Pulmonary artery endothelial cell (primary cell): ENCODE data around the gene COL23A1. TPM values are rescaled to one million over a fixed set of nuclear protein-coding genes. Genes with fewer than 3 reads are reported as not detected.

Experiments
- DNase-seq: peaks from one replicate; pipeline ENCODE4 v3.0.0-alpha.2; 2011; ENCODE audit warnings: low read depth, low spot score
- total RNA-seq: library from RNA; depleted of rRNA; stranded (reverse); fragments of >200 nt; gene quantifications from 2 replicates; pipeline ENCODE4 v1.2.3, GENCODE V29; 2014

The COL23A1 gene
- total RNA-seq, 1 donor from 2014 or later, result not detected

DNA sequence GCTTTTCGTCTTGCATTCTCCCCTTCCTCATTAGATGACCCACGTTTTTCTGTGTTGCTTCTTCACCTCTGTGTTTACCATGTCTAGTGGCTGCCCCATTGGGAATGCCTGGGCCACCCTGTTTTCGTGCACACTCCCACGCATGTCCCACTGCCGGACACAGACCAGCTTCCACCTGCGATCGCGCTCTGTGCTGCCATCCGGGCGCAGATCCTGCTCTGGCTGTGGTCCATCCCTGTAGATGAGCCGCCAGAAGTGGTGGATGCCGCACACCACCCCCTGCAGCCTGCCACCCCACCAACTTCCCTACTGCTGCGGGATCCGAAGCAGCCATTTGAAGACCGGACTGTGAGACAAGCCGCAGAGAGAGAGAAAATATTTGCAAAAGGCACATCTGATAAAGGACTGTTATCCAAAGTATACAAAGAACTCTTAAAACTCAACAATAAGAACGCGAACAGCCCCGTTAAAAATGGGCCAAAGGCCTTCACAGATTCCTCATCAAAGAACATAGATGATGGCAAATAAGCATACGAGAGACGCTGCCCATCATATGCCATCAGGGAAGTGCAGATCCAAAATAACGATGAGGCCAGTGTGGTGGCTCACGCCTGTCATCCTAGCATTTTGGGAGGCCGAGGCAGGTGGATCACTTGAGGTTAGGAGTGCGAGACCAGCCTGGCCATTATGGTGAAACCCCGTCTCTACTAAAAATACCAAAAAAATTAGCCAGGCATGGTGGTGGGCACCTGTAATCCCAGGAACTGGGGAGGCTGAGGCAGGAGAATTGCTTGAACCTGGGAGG, 163.7 kb downstream of the COL23A1 start:
- no peak for DNase-seq

DNA sequence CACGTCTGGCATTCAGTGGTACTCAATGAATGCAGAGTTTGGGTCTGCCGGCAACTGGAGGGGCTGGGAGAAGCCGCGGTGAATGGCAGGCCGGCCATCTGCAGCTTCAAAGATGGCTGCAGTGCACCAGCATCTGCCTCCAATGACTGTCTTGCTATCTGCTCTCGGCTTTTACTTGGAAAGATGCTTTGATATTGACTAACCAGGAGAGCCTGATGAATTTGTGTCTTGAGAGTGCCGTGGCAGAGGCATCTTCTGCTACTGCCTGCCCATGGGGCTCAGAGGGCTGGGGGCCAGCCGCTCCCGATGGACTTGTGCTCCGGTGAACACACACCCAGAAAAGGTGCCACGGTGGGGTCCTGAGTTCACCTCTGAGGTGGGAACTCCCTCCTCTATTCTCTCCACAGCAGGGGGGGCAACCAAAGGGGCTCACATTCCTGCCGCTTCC, 164.5 kb downstream of the COL23A1 start:
- DNase-seq, result no peak

DNA sequence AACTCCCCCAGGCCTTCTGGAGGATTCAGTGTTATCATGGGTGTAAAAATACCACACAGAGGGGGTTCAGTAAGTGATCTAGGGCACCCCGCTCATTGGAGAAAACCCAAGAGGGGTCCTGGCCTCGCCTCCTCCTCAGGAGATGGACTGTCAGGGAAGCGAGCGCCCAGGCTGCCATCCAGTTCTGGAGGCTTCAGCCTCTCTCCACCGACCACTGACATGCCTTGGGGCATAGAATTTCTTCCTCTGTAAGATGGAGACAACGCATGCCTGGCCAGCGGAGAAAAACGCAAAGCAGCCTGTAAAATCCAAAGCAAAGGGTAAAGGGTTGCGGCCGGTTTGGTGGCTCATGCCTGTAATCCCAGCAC, 165.4 kb downstream of the COL23A1 start:
- no peak for DNase-seq

DNA sequence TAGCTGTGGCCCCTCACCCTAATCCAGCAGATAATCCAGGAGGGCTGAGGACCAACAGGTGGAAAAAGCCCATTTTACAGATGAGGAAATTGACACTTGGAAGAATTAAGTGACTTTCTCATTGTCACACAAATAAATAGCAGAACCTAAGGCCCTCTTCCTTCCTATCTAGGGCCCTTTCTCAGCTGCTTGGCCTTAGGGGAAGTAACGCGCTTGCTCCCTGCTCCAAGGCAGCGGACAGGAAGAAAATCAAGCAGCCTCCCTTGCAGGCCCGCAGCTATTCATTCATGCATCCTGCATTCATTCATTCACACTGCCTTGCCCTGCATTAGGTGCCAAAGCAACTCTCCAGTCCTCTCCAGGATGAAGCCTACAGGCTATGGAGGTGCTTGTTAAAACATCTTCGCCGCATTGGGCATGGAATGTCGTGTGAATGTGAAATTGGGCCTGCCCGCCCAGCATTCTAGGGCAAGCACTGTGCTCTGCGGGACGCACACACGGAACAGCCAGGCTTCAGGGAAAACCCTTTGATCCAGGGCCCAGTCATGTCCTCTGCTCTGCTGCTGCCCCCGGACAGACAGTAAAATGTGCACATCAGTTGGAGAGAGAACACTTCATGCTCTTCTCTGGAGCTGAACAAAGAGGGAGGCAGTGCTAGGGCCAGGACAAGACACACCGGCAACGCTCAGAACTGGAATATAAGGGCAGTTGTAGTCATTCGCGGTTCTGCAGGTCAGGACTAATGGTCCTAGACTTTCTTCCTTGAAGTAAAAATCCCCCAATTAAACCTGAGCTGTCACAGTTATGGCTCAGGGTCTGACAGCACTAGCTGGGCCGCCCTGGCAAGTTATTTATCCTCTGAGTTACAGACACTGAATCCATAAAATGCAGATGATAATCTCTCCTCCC, 166.0 kb downstream of the COL23A1 start:
- no peak for DNase-seq

DNA sequence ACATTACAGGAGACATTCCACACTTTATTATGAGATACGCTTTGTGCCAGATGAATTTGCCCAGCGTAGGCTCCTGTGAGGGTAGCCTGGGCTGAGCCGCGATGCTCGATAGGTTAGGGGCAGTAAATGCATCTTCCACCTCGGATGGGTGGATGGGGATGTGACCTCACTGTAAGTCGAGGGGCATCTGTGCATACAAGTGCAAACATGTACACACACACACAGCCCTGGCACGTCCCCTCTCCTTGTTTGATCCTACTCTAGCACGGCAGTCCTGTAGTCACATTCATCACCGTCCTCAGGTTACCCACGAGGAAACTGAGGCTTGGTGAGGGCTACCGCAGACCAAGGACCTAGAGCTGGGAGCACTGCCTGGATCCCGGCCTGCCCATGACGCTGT, 166.8 kb downstream of the COL23A1 start:
- DNase-seq, result no peak

DNA sequence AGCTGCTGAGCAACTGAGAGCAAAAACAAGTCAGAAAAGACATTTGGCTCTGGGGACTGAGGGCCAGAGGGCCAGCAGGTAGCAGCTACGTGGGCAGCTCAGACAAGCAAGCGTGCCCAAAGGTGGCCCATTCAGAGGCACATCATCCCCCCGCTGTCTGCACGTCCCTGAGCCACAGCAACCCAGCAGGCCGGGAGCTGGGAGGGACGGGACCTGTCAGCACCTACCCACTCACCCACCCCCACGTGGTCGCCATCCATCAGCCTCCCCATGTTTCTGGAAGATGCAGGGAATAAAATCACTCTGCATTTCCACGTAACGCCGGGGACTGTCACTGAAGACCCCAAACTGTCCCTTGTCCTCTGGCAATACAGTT, 167.8 kb downstream of the COL23A1 start:
- no peak for DNase-seq

DNA sequence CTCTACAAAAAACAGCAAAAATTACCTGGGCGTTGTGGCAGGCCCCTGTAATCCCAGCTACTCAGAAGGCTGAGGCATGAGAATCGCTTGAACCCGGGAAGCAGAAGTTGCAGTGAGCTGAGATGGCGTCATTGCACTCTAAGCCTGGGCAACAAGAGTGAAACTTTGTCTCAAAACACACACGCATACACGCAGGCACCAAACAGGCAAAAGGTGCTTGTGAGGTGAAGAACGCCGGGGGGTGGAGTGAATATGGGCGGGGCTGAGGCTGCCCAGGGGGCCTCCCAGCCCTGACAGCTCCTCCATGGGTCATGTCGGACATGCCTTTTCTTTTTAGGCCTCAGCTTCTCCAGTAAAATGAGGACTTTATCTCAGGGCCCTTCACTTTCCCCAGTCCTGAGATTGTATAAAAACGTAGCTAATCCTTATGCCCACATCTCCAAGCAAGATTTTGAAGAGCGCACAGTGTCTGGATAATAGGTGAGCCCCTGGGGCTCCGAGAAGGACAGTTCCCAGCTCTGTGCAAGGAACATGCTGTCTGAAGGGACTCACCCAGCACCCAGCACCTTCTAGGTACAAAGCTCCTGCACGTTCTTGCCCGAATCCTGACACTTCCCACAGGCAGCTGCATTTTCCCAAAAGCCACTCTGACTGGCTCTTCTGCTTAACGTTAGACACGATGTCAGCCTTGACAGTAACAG, 168.3 kb downstream of the COL23A1 start:
- DNase-seq, result no peak

DNA sequence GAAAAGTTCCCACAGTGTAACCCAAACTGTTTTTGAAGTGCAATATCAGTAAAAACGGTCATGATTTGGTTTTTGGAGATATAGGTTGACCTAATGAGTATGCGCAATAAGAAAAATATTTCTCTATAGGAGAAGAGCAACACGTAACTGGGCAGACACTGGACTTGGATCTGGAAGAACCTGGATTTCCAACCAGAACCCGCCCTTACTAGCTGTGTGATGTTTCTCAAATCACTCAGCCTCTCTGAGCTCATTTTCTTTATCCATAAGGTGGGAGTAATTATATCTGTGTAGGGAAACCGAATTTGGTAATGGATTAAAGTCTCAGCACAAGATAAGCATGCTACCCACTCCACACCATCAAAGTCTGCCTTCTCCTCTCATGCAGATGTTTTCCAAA, 169.1 kb downstream of the COL23A1 start:
- DNase-seq, result no peak

DNA sequence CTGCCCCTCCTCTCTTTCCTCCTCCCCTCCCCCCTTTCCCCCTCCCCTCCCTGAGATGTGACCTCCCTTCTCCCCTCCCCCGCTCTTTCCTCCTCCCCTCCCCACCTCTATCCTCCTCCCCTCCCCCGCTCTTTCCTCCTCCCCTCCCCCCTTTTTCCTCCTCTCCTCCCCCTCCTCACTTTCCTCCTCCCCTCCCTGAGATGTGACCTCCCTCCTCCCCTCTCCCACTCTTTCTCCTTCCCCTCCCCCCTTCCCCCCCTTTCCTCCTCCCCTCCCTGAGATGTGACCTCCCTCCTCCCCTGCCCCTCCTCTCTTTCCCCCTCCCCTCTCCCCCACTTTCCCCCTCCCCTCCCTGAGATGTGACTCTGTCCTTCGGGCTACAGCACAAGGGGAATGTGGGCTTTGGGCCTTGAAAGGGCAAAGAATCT, 169.8 kb downstream of the COL23A1 start:
- DNase-seq, result no peak

DNA sequence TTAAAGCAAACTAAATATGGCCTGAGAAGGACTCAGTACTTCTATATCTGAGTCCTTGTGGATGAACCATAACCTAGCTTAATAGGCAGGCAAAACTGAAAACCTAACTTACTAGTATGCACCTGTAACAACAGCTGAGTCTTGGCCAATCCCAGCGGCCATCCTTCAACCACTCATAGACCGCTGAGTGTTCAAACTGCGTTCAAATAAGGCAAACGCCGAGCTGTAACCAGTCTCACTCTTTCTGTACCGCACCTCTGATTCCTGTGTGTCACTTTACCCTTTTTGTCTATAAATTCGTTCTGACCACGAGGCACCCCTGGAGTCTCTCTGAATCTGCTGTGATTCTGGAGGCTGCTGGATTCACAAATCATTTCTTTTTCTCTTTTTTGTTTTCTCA, 170.5 kb downstream of the COL23A1 start:
- no peak for DNase-seq

DNA sequence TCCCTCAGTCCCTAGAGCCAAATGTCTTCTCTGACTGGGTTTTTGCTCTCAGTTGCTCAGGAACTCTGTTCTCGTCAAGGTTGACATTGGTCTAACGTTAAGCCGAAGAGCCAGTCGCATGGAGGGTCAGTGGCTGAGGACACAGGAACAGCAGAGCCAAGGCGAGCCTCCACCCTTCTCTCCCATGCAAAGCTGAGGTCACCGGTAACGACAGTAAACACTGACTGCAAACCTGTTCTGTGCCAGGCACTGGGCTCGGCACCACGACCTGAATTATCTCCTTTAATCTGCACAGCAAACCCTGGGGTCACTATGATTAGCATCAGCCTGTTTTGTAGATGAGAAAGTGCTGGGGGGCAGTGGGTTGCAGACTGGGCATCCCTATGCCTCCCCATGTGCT, 171.0 kb downstream of the COL23A1 start:
- no peak for DNase-seq

DNA sequence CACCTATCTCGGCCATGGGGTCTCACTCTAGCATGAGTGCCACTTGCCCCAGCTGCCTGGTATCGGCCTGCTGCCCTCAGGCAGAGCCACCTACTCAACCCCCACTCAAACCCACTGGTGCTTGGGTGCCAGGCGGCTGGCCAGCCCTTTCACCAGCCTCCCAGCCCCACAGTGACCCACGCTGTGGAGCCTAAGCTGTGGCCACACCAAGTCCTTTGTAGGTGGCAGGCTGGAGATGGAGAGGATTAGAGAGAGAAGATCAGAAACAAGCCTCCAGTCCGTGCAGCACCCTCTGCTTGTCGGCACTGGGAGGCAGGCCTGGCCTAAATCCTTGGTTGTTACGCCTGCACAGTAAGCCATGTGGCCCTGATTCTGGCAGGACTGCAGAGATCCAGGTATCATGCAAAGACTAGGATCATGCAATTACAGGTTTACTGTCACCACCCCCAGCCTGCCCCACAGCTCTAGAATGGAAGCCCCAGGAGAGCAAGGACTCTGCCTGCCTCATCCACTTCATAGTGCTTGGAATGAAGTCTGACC, 171.7 kb downstream of the COL23A1 start:
- DNase-seq, result no peak

DNA sequence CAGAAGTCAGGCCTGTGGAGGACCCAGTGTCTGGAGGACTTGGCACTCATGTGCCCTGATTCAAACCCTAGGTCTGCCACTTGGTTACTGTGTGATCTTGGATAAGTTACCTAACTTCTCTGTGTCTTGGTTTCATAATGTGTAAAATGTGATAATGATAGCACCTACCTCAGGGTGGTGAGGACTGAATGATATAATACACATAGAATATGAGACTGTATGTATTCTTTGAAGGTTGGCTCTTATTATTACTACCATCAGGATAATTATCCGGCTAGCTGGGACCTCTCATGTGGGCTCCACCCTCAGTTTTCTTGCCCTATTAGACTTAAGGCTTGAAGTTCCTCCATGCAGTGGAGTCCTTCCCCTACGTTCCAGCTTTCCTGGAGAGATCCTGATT, 172.2 kb downstream of the COL23A1 start:
- no peak for DNase-seq

DNA sequence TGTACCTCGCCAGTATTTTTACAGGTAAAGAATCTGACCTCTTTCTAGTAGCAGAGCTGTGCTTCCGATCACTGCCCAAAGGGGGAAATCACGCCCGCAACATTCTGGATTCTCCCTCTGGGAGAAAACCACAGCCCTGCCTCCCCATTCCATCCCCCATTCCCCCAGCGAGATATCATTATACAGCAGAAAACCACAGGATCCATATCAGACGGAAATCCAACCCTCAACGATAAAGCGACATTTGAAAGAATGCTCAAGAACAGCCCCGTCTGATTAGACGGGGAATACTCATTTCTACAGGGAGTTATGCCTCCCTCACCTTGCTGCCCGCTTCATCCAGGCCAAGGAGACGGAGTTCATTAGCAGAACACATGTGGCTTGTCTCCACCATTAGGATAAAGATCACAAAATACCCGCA, 172.8 kb downstream of the COL23A1 start:
- DNase-seq, result no peak

DNA sequence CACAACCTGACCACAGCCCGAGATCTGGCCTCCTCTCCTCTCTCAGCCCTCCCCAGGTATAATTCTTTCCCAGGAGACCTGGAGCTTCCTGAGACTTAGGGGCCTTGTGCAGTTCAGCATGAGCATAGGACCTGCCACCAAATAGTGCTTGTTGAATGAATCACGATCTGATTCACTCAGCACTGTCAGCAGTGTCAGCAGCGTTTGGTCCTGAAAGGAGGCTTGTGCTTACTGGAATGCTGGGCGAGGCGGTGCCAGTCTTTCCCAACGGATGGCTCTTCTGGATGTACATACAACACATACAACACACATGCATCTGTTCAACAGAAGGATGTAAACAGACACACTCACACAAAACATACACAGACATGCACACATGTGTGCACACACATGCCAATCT, 173.3 kb downstream of the COL23A1 start:
- DNase-seq, result no peak

DNA sequence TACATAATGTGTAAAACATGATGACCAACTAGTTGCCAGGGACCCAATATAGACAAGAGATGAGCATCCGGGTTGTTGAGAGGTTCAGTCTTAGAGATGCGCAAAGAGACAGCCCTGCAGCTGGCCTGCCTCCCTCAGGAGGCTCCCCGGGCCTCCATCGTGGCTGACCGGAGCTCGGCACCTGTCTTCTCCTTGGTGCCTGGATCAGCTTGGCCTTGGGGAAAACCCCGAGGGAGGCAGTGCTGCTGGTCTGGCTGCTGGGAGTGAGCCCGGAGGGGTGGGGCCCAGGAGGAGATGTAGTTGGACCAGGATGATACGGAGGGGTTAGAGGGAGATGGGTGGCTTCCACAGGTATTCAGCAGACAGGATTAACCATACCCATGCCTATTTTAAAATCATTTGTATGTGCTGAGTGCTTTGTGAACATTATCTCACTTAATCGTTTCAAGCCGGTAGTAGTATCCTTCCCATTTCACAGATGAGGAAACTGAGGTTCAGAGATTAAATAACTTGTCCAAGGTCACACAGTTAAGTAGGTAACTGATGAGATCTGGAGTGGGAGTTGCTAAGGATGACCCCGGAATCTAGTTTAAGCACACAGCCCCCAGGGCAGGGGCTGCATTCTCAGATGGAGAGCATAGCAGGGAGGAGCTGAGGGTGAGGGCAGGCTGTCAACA, 173.8 kb downstream of the COL23A1 start:
- DNase-seq, result no peak

DNA sequence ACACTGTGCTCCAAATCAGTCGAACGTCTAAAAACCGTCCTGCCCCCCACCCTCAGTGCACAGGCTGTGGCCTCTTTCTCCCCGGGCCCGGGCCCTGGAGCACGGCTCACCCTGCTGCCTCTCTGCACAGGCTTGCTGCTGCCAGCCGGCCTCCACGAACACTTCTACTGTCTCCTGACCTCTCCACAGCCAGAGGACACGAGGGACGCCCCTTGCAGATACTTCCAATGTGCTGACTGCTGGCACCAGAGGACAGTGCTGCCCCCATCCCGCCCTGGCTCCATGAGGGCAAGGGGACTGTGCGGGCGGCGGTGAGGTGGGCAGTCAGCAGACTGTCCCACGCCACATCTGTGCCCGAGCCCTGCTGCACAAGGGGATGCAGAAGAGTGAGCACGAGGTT, 174.8 kb downstream of the COL23A1 start:
- DNase-seq, result no peak

DNA sequence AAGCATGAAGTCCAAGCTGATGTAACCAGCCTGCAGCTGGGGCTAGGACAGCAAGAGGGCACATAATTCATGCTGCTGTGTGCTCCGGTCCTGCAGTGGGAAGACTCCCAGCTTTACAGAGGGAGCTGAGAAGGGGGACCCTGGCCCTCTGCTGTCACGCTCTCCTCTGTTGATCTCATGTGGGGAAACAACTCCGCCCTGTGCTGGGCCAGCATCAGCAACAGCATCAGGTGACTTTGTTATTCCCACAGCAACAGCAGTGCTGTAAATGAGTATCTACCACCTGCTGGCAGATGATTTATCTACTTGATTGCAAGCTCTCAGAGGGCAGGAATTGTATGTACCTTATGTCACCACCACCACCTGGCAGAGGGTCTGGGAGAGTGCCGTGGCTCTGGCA, 176.2 kb downstream of the COL23A1 start:
- DNase-seq, result no peak

DNA sequence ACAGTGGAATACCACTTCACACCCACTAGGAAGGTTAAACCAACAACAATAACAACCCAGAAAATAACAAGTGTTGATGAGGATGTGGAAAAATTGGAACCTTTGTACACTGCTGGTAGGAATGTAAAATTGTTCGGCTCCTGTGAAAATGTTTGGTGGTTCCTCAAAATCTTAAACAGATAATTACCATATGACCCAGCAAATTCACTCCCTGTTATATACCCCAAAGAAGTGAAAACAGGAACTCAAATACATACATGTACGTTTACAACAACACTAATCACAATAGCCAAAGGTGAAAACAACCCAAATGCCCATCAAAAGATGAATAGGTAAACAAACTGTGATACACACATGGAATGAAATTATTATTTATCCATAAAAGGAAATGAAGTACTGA, 179.1 kb downstream of the COL23A1 start:
- DNase-seq, result no peak

DNA sequence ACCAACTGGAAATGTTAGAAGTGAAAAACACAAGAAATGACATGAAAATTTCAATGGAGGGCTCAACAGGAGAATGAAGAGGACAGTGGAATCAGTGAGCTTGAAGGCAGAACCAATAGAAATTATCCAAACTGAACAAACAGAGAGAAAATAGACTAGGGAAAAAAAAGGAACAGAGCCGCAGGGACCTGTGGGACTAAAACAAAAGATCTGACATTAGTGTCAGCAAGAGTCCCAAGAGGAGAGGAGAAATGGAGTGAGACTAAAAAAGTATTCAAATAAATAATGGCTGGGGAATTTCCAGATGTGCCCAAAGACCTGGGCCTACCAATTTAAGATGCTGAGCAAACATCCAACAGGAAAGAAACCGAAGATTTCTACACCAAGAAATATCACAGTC, 182.5 kb downstream of the COL23A1 start:
- no peak for DNase-seq

DNA sequence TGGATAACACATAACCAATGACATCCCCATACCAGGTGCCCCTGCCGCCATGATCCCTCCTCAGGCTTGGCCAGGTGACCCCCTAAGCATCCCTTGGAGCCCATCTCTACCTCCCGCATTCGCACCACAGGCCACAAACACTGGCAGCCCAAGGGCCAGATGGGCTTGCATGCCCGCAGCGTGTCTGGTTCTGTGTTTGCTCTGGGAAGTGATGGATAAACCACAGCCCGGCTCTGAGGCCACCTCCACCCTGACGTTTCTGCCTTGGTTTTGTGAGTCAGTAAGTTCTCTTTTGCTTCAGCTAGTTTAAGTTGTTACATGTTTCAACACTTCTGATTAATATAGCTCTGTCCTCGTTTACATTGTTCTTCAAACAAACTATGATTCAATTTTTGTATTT, 185.2 kb downstream of the COL23A1 start:
- DNase-seq, result no peak
